NOMO-1 treated with dmso at 0.1 percent for 144 hours (cell line): ENCODE results near the gene CYP4F8.
"Not testable (repeated sequence)": the region's sequence is repeated elsewhere in the genome, so short reads cannot be mapped to it uniquely, and the experiment has no call there.

Experiments
- DNase-seq: peaks from one replicate; lab custom pipeline; 2025; ENCODE audit not compliant: unreplicated experiment; lab: John Stamatoyannopoulos, UW

CYP4F8 gene

DNA sequence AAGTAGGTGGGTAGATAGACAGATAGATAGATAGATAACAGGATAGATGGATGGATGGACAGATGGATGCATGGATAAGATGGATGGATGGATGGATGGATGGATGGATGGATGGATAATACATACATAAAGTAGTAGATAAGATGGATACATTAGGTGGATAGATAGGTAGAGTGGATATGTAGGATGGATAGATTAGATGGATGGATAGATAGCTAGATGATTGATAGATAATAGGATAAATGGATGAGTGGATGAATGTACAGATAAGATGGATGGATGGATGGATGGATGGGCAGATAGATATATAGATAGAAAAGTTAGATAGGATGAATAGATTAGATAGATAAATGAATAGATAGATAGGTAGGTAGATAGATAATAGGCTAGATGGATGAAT, 27.8 kb downstream of the CYP4F8 start:
- DNase-seq: no peak

DNA sequence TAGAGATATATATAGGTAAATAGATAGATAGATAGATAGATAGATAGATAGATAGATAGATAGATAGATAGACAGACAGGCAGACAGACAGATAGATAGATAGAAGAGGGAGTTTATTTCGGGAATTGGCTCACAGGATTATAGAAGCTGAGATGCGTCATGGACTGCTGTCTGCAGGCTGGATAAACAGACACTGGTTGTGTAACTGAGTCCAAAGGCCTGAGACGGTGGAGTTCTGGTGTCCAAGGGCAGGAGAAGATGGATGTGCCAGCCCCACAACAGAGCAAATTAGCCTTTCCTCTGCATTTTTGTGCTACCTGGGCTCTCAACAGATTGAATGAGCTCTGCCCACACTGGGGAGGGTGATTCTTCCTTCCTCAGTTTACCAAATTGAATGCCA, 28.4 kb downstream of the CYP4F8 start:
- no peak for DNase-seq

DNA sequence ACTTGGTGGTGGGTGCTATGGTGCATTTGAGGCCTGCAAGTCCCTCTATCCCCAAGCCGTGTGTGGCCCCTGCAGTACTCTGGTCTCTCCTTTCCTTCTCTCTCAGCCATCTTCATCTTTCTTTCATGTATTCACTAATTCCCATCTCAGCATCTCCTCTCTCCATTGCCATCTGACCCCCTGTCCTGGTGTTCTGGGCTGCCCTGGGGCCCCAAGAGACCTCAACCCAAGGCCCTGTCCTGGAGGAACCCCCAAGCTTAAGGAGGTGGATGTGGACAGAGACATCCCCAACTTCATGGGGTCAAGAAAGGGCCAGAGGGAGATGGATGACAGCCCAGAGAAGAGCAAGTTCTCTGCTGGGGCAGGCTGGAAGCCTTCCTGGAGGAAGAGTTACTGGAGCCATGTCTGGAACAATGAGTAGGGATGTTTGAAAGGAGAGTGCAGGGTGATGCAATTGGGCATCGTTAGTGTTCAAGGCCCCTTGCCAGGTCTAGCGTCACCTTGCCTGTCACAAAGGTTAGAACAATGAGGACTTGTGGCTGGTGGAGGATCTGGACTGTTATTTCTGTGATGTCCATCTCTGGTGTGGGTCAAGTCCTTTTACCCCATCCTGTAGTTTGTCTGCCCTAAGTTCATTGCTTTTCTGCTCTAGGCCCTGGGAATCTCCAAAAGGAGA, 29.2 kb downstream of the CYP4F8 start:
- DNase-seq: no peak

DNA sequence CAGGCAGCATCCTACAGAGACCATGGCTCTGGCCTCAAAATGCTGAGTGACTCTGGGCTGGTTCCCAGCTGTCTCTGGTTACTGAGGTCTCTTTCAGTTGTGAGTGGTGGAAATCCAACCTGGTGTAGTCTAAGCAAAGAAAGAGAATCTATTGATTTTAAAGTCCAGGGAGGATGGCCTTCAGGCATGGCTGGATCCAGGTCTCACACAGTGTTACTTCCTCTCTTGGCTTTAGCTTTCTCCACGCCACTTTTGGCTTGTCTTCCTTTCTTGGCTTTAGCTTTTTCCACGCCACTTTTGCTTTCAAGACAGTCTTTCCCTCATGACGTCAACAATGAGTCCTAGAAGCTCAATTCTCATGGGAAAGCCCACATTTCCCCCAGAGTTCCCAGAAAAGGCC, 29.8 kb downstream of the CYP4F8 start:
- DNase-seq: no peak

DNA sequence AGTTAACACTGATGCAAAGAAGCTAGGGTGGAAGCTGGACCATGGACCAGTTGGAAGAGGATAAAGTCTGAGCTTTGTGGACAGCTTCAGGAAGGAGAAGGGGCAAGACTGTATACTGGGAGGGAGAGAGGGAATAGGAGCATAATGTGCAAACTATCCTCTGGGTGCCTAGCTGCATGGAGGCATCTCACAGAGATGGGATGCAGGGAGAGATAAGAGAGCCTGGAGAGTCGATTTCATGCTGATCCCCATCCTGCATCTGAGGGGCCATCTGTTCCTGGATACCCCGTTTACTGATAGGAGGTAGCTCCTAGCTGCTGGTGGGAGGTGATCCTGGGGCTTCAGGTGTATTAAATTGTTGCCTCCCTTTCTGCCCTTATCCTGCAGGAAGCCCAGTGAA, 34.5 kb downstream of the CYP4F8 start:
- no peak for DNase-seq

DNA sequence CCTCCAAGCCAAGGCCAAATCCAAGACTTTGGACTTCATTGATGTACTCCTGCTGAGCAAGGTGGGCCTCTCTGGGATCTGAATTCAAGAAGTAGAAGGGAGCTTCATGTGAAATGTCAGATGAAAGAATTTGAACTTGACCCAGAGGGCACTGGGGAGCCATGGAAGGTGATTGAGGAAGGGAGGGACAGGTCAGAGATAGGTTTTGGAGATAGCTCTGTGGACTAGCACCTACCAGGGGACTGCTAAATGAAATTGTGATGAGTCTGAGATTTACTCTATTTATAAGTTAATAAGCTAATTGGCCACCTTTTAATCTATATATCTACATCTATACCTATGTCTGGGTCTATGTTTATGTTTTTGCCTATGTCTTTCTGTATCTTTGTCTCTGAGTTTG, 35.1 kb downstream of the CYP4F8 start:
- DNase-seq: not testable (repeated sequence)

DNA sequence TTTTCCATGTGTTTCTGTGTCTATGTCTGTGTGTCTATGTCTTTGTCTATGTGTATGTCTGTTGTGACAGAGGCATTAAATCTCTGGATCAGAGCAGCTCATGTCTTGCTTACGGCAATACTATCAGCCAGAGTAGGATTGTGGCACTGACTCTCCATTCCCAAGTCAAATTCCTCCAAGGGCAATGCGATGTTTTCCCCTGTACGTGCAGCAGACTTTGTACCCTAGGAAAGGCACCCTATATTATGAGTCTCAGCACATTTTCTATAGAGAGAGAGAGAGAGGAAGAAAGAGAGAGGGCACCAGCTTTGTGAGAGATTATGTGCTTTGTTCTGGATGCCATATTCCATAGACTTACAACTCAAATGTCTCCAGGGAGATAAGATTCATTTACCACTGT, 36.8 kb downstream of the CYP4F8 start:
- no peak for DNase-seq

DNA sequence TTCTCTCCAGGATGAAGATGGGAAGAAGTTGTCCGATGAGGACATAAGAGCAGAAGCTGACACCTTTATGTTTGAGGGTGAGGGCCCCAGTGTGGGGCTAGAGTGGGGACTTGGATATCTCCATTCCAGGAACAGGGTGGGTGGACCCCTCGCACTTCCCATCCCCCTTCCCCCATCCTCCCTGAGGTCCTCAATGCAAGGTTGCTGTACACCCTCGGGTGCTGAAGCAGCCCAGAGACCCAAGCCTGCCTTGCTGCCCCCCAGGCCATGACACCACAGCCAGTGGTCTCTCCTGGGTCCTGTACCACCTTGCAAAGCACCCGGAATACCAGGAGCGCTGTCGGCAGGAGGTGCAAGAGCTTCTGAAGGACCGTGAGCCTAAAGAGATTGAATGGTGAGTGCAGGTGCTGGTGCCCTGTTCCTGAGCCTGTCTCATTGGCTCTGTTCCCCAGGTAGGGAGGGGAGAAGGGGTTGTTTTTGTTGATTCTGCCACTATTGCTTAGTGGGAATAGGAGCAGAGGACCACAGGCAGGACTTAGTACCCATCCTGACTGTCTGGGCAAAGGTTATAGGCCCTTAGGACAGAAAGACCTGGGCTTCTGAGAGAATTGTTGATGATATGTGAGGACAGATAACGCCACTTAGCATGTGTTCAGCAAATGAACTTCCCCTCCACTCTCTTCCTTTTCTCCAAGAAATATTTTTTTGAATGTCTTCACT, 37.7 kb downstream of the CYP4F8 start:
- DNase-seq: no peak

DNA sequence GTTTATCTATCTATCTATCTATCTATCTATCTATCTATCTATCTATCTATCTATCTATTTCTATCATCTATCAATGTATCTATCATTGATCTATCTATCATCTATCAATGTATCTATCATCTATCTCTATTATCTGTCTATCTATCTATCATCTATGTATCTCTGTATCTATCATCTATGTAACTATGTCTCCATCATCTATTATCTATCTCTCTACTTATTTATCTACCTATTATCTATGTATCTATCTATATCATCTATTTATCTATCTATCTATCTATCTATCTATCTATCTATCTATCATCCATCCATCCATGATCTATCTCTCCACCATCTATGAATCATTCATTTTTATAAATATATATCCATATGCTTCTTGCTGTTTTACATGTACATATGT, 41.4 kb downstream of the CYP4F8 start:
- no peak for DNase-seq

DNA sequence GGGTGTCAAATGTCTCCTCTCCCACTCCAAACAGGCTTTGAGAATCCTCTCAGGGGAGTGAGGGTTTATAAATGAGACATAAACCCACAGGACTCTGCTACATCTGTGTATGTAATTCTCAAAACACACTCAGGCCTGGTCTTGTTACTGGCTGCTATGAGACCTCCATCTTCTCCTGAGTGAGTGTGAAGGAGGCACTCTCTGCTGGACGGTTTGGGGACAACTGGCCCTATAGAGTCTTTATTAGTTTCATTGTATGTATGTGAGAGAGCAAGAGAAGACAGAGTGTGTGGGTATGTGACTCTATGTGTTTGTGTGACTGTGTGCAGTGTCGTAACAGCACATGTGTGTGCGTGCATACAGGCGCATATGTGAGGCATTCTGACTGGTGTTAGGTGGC, 48.2 kb downstream of the CYP4F8 start:
- no peak for DNase-seq

DNA sequence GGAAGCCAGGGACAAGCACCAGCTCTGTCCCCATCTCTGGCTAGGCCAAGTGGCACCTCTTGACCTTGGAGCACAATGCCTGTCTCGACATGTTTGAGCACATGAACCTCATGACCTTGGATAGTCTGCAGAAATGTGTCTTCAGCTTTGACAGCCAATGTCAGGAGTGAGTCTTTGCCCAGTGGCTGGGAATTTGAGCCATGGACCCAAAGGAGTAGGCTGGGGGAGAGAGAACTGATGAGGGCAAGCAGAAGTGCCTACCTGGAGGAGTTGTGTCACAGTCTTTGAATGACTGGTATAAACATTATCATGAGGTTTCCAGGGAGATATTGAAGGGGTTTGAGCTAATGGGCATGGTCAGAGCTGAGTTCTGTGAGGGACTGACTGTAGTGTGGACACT, 51.2 kb downstream of the CYP4F8 start:
- no peak for DNase-seq

DNA sequence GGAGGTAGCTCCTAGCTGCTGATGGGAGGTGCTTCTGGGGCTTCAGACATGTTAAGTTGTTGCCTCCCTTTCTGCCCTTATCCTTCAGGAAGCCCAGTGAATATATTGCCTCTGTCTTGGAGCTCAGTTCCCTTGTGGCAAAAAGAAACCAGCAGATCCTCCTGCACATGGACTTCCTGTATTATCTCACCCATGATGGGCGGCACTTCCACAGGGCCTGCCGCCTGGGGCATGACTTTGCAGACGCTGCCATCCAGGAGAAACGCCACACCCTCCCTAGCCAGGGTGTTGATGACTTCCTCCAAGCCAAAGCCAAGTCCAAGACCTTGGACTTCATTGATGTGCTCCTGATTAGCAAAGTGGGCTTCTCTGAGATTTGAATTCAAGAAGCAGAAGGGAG, 51.9 kb downstream of the CYP4F8 start:
- DNase-seq: no peak

DNA sequence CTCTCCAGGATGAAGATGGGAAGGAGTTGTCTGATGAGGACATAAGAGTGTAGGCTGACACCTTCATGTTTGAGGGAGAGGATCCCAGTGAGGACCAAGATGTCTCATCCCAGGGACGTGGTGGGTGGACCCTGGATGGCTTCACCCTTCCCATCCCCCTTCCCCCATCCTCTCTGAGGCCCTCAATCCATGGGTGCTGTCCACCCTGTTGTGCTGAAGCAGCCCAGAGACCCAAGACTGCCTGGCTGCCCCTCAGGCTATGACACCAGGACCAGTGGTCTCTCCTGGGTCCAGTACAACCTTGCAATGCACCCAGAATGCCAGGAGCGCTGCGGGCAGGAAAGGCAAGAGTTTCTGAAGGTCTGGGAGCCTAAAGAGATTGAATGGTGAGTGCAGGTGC, 54.4 kb downstream of the CYP4F8 start:
- no peak for DNase-seq

DNA sequence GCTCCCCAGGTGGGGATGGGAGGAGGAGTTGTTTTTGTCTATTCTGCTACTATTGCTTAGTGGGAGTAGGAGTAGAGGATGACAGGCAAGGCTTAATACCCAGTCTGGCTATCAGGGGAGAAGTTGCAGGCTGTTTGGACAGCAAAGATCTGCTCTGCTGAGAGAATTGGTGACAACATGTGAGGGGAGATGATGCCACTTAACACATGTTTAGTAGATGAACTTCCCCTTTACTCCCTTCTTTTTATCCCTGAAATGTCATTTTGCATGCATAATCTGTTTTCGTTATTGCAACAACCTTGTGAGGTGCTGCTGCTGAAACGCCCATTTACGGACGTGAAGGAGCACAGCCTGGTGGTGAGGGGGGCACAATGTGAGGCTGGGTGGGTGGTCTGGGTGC, 54.9 kb downstream of the CYP4F8 start:
- peak; percentile 67 for DNase-seq

DNA sequence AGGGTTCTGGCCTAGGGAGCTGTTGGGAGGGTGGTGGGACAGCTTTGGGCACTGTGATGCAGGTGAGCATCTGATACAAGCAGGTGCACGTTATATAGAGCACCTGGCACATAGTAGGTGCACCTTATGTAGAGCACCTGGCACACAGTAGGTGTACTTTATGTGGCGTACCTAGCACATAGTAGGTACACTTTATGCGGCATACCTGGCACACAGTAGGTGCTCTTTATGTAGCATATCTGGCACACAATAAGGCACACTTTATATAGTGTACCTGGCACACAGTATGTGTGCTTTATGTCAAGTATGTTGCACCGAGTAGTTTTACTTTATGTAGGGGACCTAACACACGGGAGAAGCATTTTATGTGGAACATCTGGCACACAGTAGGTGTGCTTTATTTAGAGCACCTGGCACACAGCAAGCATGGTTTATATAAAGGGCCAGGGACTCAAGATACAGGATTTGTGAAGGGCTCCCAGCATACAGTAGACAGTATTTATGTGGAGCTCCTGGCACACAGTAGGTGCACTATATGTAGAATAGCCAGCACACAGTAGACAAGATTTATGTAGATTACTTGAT, 56.3 kb downstream of the CYP4F8 start:
- DNase-seq: no peak

DNA sequence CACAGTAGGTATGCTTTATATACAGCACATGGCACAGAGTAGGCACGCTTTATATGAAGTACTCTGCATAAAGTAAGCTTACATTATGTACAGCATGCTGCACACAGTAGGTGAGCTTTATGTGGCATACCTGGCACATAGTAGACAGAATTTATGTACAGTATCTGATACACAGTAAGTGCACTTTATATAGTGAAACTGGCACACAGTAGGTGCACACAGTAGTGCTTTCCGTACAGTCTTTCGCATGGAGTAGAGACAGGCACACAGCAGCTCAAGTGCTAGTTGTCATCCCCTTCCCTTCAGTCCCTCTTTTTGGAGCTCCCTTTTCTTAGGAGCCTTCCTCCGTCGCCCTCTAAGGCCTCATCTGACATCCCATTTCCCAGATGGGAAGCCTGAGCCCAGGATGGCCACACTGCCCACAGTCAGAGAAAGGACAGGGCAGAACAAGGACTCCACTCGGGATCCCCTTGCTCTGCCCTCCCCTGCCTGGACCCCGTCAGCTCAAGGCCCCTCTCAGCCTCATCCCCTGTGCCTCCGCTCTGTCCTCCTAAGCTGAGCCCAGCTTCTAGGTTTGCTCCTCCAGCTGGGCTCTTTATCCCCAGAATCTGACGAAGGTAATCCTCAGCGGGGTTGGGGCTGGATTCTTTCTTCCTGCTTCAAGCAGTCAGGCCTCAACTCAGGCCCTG, 57.0 kb downstream of the CYP4F8 start:
- no peak for DNase-seq

DNA sequence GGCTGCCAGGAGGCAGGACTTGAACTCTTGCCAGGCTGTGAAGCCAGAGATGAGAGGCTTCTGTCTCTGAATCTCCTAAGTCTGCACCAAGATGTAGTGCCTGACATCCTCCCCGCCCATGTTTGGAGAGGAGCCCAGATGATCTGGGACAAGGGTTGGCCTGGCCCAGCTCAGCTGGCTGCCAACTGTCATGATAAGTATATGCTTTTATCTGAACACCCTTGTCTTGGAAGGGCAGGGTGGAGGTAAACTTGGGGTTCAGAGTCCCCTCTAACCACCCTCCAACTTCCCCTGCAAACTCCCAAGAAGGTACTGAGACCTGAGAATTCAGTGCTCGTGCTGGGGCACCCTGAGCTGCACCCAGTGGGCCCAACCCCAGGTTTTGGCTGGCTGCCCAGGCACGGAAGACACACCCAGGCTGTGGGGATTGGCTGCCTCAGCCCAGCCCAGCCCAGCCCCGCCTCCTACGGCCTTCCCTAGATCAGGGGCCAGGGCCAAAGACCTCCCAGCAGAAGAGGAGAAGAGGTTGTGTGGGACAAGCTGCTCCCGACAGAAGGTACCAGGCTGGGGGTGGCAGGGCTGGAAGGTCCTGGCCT, 57.7 kb downstream of the CYP4F8 start, which contains the start of gene CYP4F12:
Gene CYP4F12 (plus strand): TSS at position 508 of the 596 bp plus-strand sequence. CDS start 443 bp downstream, outside the sequence.
- no peak for DNase-seq

DNA sequence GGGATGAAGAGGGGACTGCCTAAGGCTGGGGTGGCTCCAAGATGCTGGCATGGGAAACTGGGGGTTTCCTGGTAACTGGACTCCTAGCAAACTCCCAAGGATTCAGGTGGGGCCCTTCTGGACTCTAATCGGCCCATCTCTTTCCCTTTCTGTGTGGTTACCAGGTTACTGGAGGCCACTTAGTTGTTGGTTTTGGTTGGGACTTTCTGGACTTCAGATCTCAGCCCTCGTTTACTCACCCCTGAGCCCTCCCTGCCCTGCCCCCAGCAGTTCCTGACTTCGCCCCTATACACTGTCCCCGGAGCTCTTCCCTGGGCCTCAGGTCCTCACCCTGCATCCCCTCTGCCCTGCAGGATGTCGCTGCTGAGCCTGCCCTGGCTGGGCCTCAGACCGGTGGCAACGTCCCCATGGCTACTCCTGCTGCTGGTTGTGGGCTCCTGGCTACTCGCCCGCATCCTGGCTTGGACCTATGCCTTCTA, 58.2 kb downstream of the CYP4F8 start:
- no peak for DNase-seq

DNA sequence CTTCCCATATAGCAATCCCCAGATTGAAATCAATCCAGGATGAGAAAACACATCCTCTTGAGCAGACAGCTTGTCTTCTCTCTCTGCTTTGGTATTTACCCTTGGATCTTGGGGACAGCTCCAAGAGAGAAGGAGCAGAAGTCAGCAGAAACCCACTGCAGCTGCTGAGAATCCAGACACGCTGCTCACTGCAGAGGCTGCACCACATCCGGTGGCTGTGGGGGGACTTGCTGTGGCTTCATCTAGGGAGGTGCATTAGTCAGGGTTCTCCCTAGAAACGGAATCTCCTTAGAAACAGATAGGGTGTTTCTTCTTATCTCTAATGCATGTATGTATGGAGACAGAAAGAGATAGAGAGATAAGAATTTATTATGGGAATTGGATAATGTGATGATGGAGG, 60.5 kb downstream of the CYP4F8 start:
- no peak for DNase-seq

DNA sequence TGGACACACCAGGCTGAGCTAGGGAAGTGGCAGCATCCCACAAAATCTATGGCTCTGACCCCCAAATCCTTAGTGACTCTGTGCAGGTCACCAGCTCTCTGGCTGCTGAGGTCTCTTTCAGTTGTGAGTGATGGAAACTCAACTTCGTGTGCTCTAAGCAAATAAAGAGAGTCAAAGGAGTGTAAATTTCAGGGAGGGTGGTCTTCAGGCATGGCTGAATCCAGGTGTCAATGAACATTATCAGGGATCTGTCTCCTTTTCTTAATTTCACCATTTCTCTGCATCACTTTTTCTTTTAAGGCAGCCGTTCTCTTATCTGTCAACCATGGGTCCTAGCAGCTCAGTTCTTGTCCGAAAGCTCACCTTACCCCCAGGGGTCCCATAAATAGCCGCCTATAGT, 64.1 kb downstream of the CYP4F8 start:
- no peak for DNase-seq

DNA sequence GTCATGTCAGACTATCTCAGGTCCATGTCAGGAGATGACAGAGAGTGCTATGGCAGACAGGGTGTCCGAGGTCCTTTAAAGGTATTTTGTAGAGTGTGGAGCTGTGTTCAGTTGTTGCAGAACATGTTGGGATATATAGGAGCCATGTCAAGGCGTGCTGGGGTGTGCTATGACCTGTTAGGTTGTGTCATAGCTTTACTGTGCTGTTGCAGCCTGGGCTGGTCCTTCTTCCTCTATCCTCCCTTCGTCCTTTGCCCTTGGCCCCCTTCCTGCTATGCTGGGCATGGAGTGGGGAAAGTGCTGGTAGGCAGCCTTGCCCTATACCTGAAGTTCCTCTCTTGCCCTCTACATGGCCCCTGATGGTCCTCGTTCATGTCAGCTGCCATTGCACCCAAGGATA, 64.8 kb downstream of the CYP4F8 start:
- DNase-seq: not testable (repeated sequence)
